ENCODE data around the gene AMER3.

- TF ChIP-seq SIN3A (IDR thresholded peaks at IDR 0.05; ENCODE audit: borderline replicate concordance, insufficient read depth, low read length) = no peak
- no peak for TF ChIP-seq REST (IDR thresholded peaks at IDR 0.05; ENCODE audit: insufficient read depth in 1 of 2, low read depth in 2 of 2, low read length in 2 of 2)
- no peak for TF ChIP-seq FOXP2 (optimal IDR thresholded peaks at IDR 0.05; ENCODE audit: borderline replicate concordance, extremely low read depth, extremely low read length, insufficient read depth)
- no peak for TF ChIP-seq POLR2AphosphoS5 (IDR thresholded peaks at IDR 0.05; ENCODE audit: low read depth, low read length)
- no peak for TF ChIP-seq TAF1 (IDR thresholded peaks at IDR 0.05; ENCODE audit: borderline replicate concordance, insufficient read depth, low read length)
These were observed 8.1 kb downstream of the AMER3 start for GRCh38 chr2:130763405-130763804.
